ENCODE results near the gene EVI5L. TPM values are rescaled to one million over a fixed set of nuclear protein-coding genes. Genes with fewer than 3 reads are reported as not detected.

The EVI5L gene
- total RNA-seq, 1 experiment from 2014 or later, result 12.2 TPM

DNA sequence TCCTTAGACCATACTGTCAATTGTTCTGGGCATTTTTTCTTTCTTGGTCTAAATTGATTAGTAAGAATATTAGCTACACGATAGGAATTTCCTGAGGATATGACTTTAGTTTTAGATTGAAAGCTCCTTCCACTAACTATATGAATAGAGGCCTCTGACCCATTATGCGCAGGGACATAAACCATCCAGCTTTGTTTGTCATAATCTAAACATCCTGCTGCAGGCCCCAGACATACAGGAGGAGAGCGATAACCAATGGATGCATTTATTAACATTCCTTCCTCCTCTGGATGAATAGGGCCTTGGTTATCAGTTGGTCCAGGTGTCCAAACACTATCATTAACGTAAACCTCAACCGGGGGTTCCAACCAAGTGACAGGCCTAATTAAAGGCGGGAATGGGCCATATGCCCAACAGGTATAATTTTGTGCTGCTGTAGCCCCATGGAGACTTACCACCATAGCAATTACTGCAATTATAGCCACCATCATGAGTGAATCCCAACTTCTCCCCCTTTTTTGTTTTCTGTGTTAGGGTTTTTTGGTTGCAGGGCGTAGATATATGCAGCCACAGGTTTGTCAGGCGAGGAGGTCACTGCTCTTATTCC lies 34.4 kb upstream of the EVI5L start:
- H3K36me3 Mint-ChIP-seq (ENCODE audit: insufficient read depth, unreplicated experiment), result no peaks in the 10 kb centered on the region
- peaks cover 12% of the 10 kb centered on the region for H3K4me1 Mint-ChIP-seq (ENCODE audit: low read depth, unreplicated experiment)
- BruUV-seq (replicated peaks), result no TSS peak
- intact Hi-C loops (cut with micrococcal nuclease; ENCODE audit: unreplicated experiment), result loop anchor here (5.0 to 10.0 kb wide), 2 partner anchors 48 to 441 kb away; partner anchors contain the start of gene CD209
- no peak overlapping the region for H3K27ac Mint-ChIP-seq (ENCODE audit: unreplicated experiment)
- H3K27me3 Mint-ChIP-seq (ENCODE audit: unreplicated experiment), result peaks cover 13% of the 10 kb centered on the region
- CTCF ChIA-PET, result no interaction called here
- no peak overlapping the region for H3K4me3 Mint-ChIP-seq (ENCODE audit: low read depth, unreplicated experiment)
- TF ChIP-seq, protein P1, sequence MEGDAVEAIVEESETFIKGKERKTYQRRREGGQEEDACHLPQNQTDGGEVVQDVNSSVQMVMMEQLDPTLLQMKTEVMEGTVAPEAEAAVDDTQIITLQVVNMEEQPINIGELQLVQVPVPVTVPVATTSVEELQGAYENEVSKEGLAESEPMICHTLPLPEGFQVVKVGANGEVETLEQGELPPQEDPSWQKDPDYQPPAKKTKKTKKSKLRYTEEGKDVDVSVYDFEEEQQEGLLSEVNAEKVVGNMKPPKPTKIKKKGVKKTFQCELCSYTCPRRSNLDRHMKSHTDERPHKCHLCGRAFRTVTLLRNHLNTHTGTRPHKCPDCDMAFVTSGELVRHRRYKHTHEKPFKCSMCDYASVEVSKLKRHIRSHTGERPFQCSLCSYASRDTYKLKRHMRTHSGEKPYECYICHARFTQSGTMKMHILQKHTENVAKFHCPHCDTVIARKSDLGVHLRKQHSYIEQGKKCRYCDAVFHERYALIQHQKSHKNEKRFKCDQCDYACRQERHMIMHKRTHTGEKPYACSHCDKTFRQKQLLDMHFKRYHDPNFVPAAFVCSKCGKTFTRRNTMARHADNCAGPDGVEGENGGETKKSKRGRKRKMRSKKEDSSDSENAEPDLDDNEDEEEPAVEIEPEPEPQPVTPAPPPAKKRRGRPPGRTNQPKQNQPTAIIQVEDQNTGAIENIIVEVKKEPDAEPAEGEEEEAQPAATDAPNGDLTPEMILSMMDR (IDR thresholded peaks at IDR 0.05; ENCODE audit: unreplicated experiment), result no peak
- DNase-seq, result no peak
- H3K9me3 Mint-ChIP-seq (ENCODE audit: low read depth, unreplicated experiment), result no peaks in the 10 kb centered on the region

DNA sequence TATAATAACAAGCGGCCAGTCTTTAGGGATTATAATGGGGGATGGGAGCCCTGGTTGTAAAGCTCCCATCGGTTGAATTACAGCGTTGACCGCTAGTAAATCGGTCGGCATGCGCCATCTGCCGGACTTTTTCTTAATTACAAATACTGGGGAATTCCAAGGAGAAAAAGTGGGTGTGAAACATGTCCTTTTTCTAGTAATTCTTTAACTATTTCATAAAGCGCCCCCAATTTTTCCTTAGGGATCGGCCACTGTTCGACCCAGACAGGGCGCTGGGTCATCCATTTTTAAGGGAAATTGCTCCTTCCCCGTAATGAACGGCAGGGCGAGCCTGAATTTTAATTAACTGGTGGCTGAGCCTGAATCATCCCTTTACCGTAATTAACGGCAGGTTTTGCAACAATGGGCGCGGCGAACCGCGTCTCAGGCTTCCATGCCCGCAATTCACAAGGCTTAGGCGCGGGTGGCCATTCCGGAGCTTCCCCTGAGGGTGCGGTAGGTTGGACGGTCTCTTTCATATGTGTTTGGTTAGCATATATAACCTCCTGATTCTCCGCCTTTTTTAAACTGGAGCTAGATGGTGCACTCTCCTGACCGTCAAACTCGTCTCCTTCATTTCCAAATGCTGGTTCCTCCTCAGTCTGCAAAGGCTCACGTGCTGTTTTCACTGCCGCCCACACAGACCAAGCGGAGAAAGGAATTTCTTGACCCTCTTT lies 30.2 kb upstream of the EVI5L start:
- BruUV-seq (replicated peaks), result no TSS peak
- H3K27ac Mint-ChIP-seq (ENCODE audit: unreplicated experiment), result no peak overlapping the region
- CTCF ChIA-PET, result interaction anchor here (0.6 to 2.5 kb wide), 7 partner anchors 16 to 609 kb away, joined by 3 to 33 read pairs (median 5); partner anchors contain the start of gene TRAPPC5
- peaks cover 13% of the 10 kb centered on the region for H3K27me3 Mint-ChIP-seq (ENCODE audit: unreplicated experiment)
- DNase-seq, result peak; percentile 74
- no peaks in the 10 kb centered on the region for H3K4me1 Mint-ChIP-seq (ENCODE audit: low read depth, unreplicated experiment)
- intact Hi-C loops (cut with micrococcal nuclease; ENCODE audit: unreplicated experiment), result loop anchor here (1.0 to 10.0 kb wide), 4 partner anchors 52 to 445 kb away; partner anchors contain the start of genes CD209 and TRAPPC5
- no peaks in the 10 kb centered on the region for H3K9me3 Mint-ChIP-seq (ENCODE audit: low read depth, unreplicated experiment)
- peaks cover under 1% of the 10 kb centered on the region for H3K36me3 Mint-ChIP-seq (ENCODE audit: insufficient read depth, unreplicated experiment)
- TF ChIP-seq, protein P1 (IDR thresholded peaks at IDR 0.05; ENCODE audit: unreplicated experiment), result peak; percentile 15
- peak overlapping the region; percentile 19 for H3K4me3 Mint-ChIP-seq (ENCODE audit: low read depth, unreplicated experiment)

DNA sequence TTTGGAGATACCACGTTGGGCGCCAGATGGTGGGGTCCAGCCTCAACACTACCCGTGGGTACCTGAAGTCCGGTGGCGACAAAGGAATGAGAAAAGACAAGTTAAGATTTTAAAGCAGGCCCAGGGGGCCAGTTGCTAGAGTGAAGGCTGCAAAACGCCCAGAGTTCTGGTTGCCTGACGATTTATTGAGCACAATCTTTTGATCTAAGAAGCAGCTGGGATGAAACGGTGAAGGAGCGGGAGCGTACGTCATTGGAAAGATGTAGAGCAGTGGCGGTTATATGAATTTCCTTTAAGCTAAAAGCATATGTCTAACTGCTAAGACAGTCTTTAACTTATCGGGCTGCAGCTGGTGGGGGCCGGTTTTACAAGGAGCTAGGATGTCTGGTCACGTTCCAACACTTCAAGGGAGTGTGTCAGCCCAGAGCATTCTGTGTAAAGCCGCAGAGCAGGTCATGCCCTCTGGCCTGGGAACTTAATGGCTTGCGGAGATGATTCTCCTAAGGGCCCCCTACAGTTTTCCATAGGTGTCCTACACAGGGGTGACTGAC lies 28.9 kb upstream of the EVI5L start:
- no peaks in the 10 kb centered on the region for H3K9me3 Mint-ChIP-seq (ENCODE audit: low read depth, unreplicated experiment)
- CTCF ChIA-PET, result interaction anchor here (2.5 kb wide), 1 partner anchor 233 kb away, joined by 33 read pairs; no protein-coding TSS in a partner anchor
- BruUV-seq (replicated peaks), result no TSS peak
- peaks cover 7% of the 10 kb centered on the region for H3K36me3 Mint-ChIP-seq (ENCODE audit: insufficient read depth, unreplicated experiment)
- no peak overlapping the region for H3K4me3 Mint-ChIP-seq (ENCODE audit: low read depth, unreplicated experiment)
- H3K27ac Mint-ChIP-seq (ENCODE audit: unreplicated experiment), result no peak overlapping the region
- TF ChIP-seq, protein P1 (IDR thresholded peaks at IDR 0.05; ENCODE audit: unreplicated experiment), result no peak
- intact Hi-C loops (cut with micrococcal nuclease; ENCODE audit: unreplicated experiment), result no loop called here
- DNase-seq, result no peak
- no peaks in the 10 kb centered on the region for H3K4me1 Mint-ChIP-seq (ENCODE audit: low read depth, unreplicated experiment)
- H3K27me3 Mint-ChIP-seq (ENCODE audit: unreplicated experiment), result peaks cover 13% of the 10 kb centered on the region

DNA sequence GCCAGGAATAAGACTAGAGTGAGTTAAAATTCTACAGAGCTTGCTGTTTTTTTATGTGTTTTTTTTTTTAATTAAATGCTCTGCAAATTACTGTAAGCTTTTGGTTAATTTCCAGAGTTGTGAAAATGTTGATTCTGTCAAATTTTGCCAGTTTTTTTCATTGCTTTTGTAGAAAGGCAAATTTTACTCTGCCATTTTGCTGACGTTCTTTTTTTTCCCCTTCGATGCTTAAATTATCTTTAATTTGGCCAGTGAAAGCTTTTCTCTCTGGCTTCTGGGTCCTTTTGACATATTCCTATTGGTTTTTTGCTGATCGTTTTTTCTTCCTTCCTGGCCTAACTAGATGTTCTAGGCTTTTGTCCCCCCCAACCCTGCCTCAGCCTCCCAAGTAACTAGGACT lies 23.8 kb upstream of the EVI5L start:
- Mint-ChIP-seq H3K36me3 (ENCODE audit: insufficient read depth, unreplicated experiment) (peaks cover 7% of the 10 kb centered on the region), H3K9me3 (ENCODE audit: low read depth, unreplicated experiment) (no peaks in the 10 kb centered on the region), H3K4me1 (ENCODE audit: low read depth, unreplicated experiment) (no peaks in the 10 kb centered on the region), H3K27ac (ENCODE audit: unreplicated experiment) (no peak overlapping the region), H3K4me3 (ENCODE audit: low read depth, unreplicated experiment) (no peak overlapping the region), H3K27me3 (ENCODE audit: unreplicated experiment) (no peaks in the 10 kb centered on the region)
- no TSS peak for BruUV-seq (replicated peaks)
- TF ChIP-seq, protein P1 (IDR thresholded peaks at IDR 0.05; ENCODE audit: unreplicated experiment), result no peak
- intact Hi-C loops (cut with micrococcal nuclease; ENCODE audit: unreplicated experiment), result no loop called here
- CTCF ChIA-PET, result interaction anchor here (0.6 to 2.2 kb wide), 3 partner anchors 16 to 114 kb away, joined by 3 to 11 read pairs (median 8); partner anchors contain the start of gene SNAPC2
- DNase-seq, result no peak
